ENCODE data around the gene FAM234B. TPM values are rescaled to one million over a fixed set of nuclear protein-coding genes. Genes with fewer than 3 reads are reported as not detected.

FAM234B gene
- total RNA-seq, 1 experiment from 2014 or later, result 3.3 TPM

- ChIA-PET CTCF (no interaction called here), POLR2A (ENCODE audit: unreplicated experiment) (no interaction called here)
These were observed 18.5 kb downstream of the FAM234B start for GRCh38 chr12:13062669-13063068.

GRCh38 chr12:13066014-13066413 lies 21.8 kb downstream of the FAM234B start:
- no peaks in the 10 kb centered on the region for H3K27me3 ChIP-seq (ENCODE audit: low read length)
- BruUV-seq (replicated peaks), result no TSS peak
- POLR2A ChIA-PET (ENCODE audit: unreplicated experiment), result no interaction called here
- H3K79me2 ChIP-seq (ENCODE audit: low read length), result no peaks in the 10 kb centered on the region
- no peak overlapping the region for H3K27ac ChIP-seq (ENCODE audit: low read length)
- ATAC-seq, result no peak
- intact Hi-C loops (cut with micrococcal nuclease), result no loop called here
- H4K20me1 ChIP-seq (ENCODE audit: low read length), result no peaks in the 10 kb centered on the region
- H3K4me3 ChIP-seq (ENCODE audit: low read length), result no peak overlapping the region
- H2AFZ ChIP-seq (ENCODE audit: low read length), result no peak overlapping the region
- no peaks in the 10 kb centered on the region for H3K9me2 ChIP-seq (replicated peaks; ENCODE audit: low read length)
- H3K9ac ChIP-seq (ENCODE audit: low read length), result no peak overlapping the region
- DNase-seq, result no peak
- H3K9me3 ChIP-seq (ENCODE audit: low read length), result no peaks in the 10 kb centered on the region
- no peak for TF ChIP-seq EZH2phosphoT487 (IDR thresholded peaks at IDR 0.05; ENCODE audit: borderline replicate concordance, low read length)
- no peak for TF ChIP-seq CTCF (conservative IDR thresholded peaks at IDR 0.05; ENCODE audit: low read depth, low read length)
- no peak for TF ChIP-seq EZH2 (IDR thresholded peaks at IDR 0.05; ENCODE audit: low read length, unreplicated experiment)
- no peak overlapping the region for H3K4me2 ChIP-seq (ENCODE audit: low read length)
- no peaks in the 10 kb centered on the region for H3K36me3 ChIP-seq (ENCODE audit: low read depth, low read length)
- no peaks in the 10 kb centered on the region for H3K4me1 ChIP-seq (ENCODE audit: insufficient read depth, low read length)
- no peaks in the 10 kb centered on the region for H3F3A ChIP-seq (ENCODE audit: low read length, unreplicated experiment)
- CTCF ChIA-PET, result no interaction called here

More at GRCh38 chr12:13062669-13063068, 18.5 kb downstream of the FAM234B start:
- H3K9me3 ChIP-seq (ENCODE audit: low read length), result no peaks in the 10 kb centered on the region
- H3F3A ChIP-seq (ENCODE audit: low read length, unreplicated experiment), result no peaks in the 10 kb centered on the region
- no peaks in the 10 kb centered on the region for H4K20me1 ChIP-seq (ENCODE audit: low read length)
- BruUV-seq (replicated peaks), result no TSS peak
- H3K27ac ChIP-seq (ENCODE audit: low read length), result no peak overlapping the region
- DNase-seq (no peak), ATAC-seq (no peak)
- H3K36me3 ChIP-seq (ENCODE audit: low read depth, low read length), result no peaks in the 10 kb centered on the region
- no peak for TF ChIP-seq CTCF (conservative IDR thresholded peaks at IDR 0.05; ENCODE audit: low read depth, low read length)
- no peak overlapping the region for H2AFZ ChIP-seq (ENCODE audit: low read length)
- H3K4me1 ChIP-seq (ENCODE audit: insufficient read depth, low read length), result no peaks in the 10 kb centered on the region
- H3K79me2 ChIP-seq (ENCODE audit: low read length), result no peaks in the 10 kb centered on the region
- no peak overlapping the region for H3K4me2 ChIP-seq (ENCODE audit: low read length)
- intact Hi-C loops (cut with micrococcal nuclease), result no loop called here
- H3K27me3 ChIP-seq (ENCODE audit: low read length), result no peaks in the 10 kb centered on the region
- no peak overlapping the region for H3K4me3 ChIP-seq (ENCODE audit: low read length)
- H3K9ac ChIP-seq (ENCODE audit: low read length), result no peak overlapping the region
- H3K9me2 ChIP-seq (replicated peaks; ENCODE audit: low read length), result no peaks in the 10 kb centered on the region

- BruUV-seq (replicated peaks), result no TSS peak
- ATAC-seq (no peak), DNase-seq (no peak)
- Histone ChIP-seq H3K27ac (ENCODE audit: low read length) (no peak overlapping the region), H3K4me3 (ENCODE audit: low read length) (no peak overlapping the region), H3K9me2 (replicated peaks; ENCODE audit: low read length) (no peaks in the 10 kb centered on the region), H3K9ac (ENCODE audit: low read length) (no peak overlapping the region), H3F3A (ENCODE audit: low read length, unreplicated experiment) (no peaks in the 10 kb centered on the region), H3K79me2 (ENCODE audit: low read length) (no peaks in the 10 kb centered on the region), H3K4me2 (ENCODE audit: low read length) (no peak overlapping the region), H4K20me1 (ENCODE audit: low read length) (no peaks in the 10 kb centered on the region), H3K27me3 (ENCODE audit: low read length) (no peaks in the 10 kb centered on the region), H2AFZ (ENCODE audit: low read length) (no peak overlapping the region), H3K4me1 (ENCODE audit: insufficient read depth, low read length) (no peaks in the 10 kb centered on the region), H3K36me3 (ENCODE audit: low read depth, low read length) (no peaks in the 10 kb centered on the region), H3K9me3 (ENCODE audit: low read length) (no peaks in the 10 kb centered on the region)
- ChIA-PET POLR2A (ENCODE audit: unreplicated experiment) (no interaction called here), CTCF (no interaction called here)
- intact Hi-C loops (cut with micrococcal nuclease), result no loop called here
- TF ChIP-seq CTCF (conservative IDR thresholded peaks at IDR 0.05; ENCODE audit: low read depth, low read length), result no peak
- no peak for TF ChIP-seq EZH2 (IDR thresholded peaks at IDR 0.05; ENCODE audit: low read length, unreplicated experiment)
- TF ChIP-seq EZH2phosphoT487 (IDR thresholded peaks at IDR 0.05; ENCODE audit: borderline replicate concordance, low read length), result no peak
These were observed 22.3 kb downstream of the FAM234B start for GRCh38 chr12:13066459-13066858.

Measured in PC-3 (cell line).